SU-DHL-6 (cell line): ENCODE measurements around the gene SGIP1.

Experiments used
- H2AFZ ChIP-seq: fragments of 200-600 bp; sonication (generic); 2 replicates; pipeline ENCODE4 v1.6.1; 2014; ENCODE audit warnings: low read depth, mild to moderate bottlenecking, moderate library complexity, mixed read lengths, antibody characterized with exemption, low read length; ENCODE audit not compliant: severe bottlenecking
- H3F3A ChIP-seq: fragments of 200-600 bp; shearing (Covaris generic); 2 replicates; pipeline ENCODE4 v1.6.0; 2016; ENCODE audit warnings: antibody characterized with exemption, mild to moderate bottlenecking; ENCODE audit not compliant: insufficient read depth
- H3K27ac ChIP-seq: fragments of 200-600 bp; sonication (generic); 2 replicates; pipeline ENCODE4 v1.5.1; 2016; ENCODE audit warnings: low read depth, mild to moderate bottlenecking, low read length, moderate library complexity, mixed read lengths
- H3K27me3 ChIP-seq: fragments of 200-600 bp; sonication (generic), shearing (Covaris generic); 2 replicates; pipeline ENCODE4 v1.6.0; 2014; ENCODE audit warnings: mild to moderate bottlenecking, low read length
- H3K36me3 ChIP-seq: fragments of 200-600 bp; sonication (generic); 2 replicates; pipeline ENCODE4 v1.6.1; 2014; ENCODE audit warnings: mild to moderate bottlenecking, low read length, mixed read lengths
- H3K4me2 ChIP-seq: fragments of 300-600, 200-600 bp; shearing (Covaris generic), sonication (generic); 2 replicates; pipeline ENCODE4 v1.6.0; 2014; ENCODE audit warnings: low read length, low read depth, mild to moderate bottlenecking; ENCODE audit not compliant: poor library complexity, severe bottlenecking
- H3K4me3 ChIP-seq: fragments of 200-600 bp; sonication (generic); 2 replicates; pipeline ENCODE4 v1.5.1; 2014; ENCODE audit warnings: antibody characterized with exemption, low read length, mild to moderate bottlenecking, mixed read lengths; ENCODE audit not compliant: insufficient read depth, poor library complexity, severe bottlenecking
- H3K79me2 ChIP-seq: fragments of 200-600 bp; sonication (generic); 2 replicates; pipeline ENCODE4 v1.6.1; 2014; ENCODE audit warnings: mild to moderate bottlenecking, low read length, moderate library complexity; ENCODE audit not compliant: insufficient read depth
- H3K9ac ChIP-seq: fragments of 200-600 bp; sonication (generic); 2 replicates; pipeline ENCODE4 v1.7.0; 2014; ENCODE audit warnings: mild to moderate bottlenecking, low read length
- H3K9me2 ChIP-seq: fragments of 200-600 bp; sonication (generic); replicated peaks from 2 replicates; pipeline ENCODE4 v1.6.1; 2014; ENCODE audit warnings: low read length; ENCODE audit not compliant: insufficient read depth
- H3K9me3 ChIP-seq: fragments of 200-600 bp; sonication (generic); 2 replicates; pipeline ENCODE4 v1.6.1; 2014; ENCODE audit warnings: low read length, mixed read lengths; ENCODE audit not compliant: insufficient read depth
- H4K20me1 ChIP-seq: fragments of 200-600 bp; sonication (generic); 2 replicates; pipeline ENCODE4 v1.6.1; 2014; ENCODE audit warnings: low read depth, mild to moderate bottlenecking, antibody characterized with exemption, low read length, moderate library complexity, mixed read lengths
- CTCF ChIP-seq: fragments of 200-600 bp; sonication (generic); IDR thresholded peaks from one replicate; pipeline ENCODE4 v1.5.1; 2017; ENCODE audit warnings: antibody characterized with exemption, mild to moderate bottlenecking, low read length, moderate library complexity; ENCODE audit not compliant: insufficient read depth, poor library complexity, severe bottlenecking
- EZH2phosphoT487 ChIP-seq: fragments of 200-600 bp; sonication (generic), shearing (Covaris generic); conservative IDR thresholded peaks from 2 replicates; pipeline ENCODE4 v1.6.1; 2018; ENCODE audit warnings: mild to moderate bottlenecking, antibody characterized with exemption, low read length, moderate library complexity, mixed read lengths

The SGIP1 gene

GRCh38 chr1:66768965-66769364 is 235.0 kb downstream of the SGIP1 start:
- Histone ChIP-seq H2AFZ (no peak overlapping the region), H3K4me2 (no peak overlapping the region)

GRCh38 chr1:66769512-66770229 is 235.7 kb downstream of the SGIP1 start:
- no peaks in the 10 kb centered on the region for H3K9me2 ChIP-seq
- H4K20me1 ChIP-seq, result no peaks in the 10 kb centered on the region
- no peak overlapping the region for H3K4me3 ChIP-seq
- no peaks in the 10 kb centered on the region for H3F3A ChIP-seq
- H3K36me3 ChIP-seq, result no peaks in the 10 kb centered on the region
- no peaks in the 10 kb centered on the region for H3K27me3 ChIP-seq
- no peaks in the 10 kb centered on the region for H3K79me2 ChIP-seq
- H3K9ac ChIP-seq, result no peak overlapping the region
- no peak overlapping the region for H2AFZ ChIP-seq
- no peak for TF ChIP-seq EZH2phosphoT487
- no peak for TF ChIP-seq CTCF
- no peak overlapping the region for H3K4me2 ChIP-seq
- H3K27ac ChIP-seq, result no peak overlapping the region
- H3K9me3 ChIP-seq, result no peaks in the 10 kb centered on the region

More at GRCh38 chr1:66768965-66769364, 235.0 kb downstream of the SGIP1 start:
- TF ChIP-seq CTCF (no peak), EZH2phosphoT487 (no peak)
- Histone ChIP-seq H3K36me3 (no peaks in the 10 kb centered on the region), H3K4me3 (no peak overlapping the region), H3F3A (no peaks in the 10 kb centered on the region), H3K9me2 (no peaks in the 10 kb centered on the region), H3K9me3 (no peaks in the 10 kb centered on the region), H3K27me3 (no peaks in the 10 kb centered on the region), H3K79me2 (no peaks in the 10 kb centered on the region), H3K27ac (no peak overlapping the region), H4K20me1 (no peaks in the 10 kb centered on the region), H3K9ac (no peak overlapping the region)

DNA sequence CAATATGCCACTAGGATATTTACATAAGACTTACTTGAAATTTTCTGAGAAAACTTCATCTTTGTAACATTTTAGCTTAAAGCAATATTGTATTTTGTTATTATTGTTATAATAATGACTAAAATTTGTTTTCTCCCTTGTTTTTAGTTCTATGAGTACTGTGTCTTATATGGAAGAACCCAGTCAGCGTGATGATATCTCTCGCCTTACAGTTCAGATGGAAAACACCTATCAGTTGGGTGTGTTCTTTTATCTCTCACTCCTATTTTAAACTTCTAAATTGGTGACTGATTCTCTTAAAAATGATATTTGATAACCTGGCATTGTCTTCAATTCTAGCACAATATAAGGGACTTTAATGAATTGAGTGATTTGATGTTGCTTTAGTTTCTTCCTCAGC is 236.3 kb downstream of the SGIP1 start:
- TF ChIP-seq CTCF, result no peak
- no peak for TF ChIP-seq EZH2phosphoT487
- no peaks in the 10 kb centered on the region for H3K36me3 ChIP-seq
- no peaks in the 10 kb centered on the region for H3K9me2 ChIP-seq
- H4K20me1 ChIP-seq, result no peaks in the 10 kb centered on the region
- H3K4me2 ChIP-seq, result no peak overlapping the region
- no peak overlapping the region for H3K27ac ChIP-seq
- H3F3A ChIP-seq, result no peaks in the 10 kb centered on the region
- H3K79me2 ChIP-seq, result no peaks in the 10 kb centered on the region
- no peak overlapping the region for H3K4me3 ChIP-seq
- H2AFZ ChIP-seq, result no peak overlapping the region
- H3K9me3 ChIP-seq, result no peaks in the 10 kb centered on the region
- H3K27me3 ChIP-seq, result no peaks in the 10 kb centered on the region
- no peak overlapping the region for H3K9ac ChIP-seq
